ENCODE measurements around the gene LRG1. TPM values are rescaled to one million over a fixed set of nuclear protein-coding genes. Genes with fewer than 3 reads are reported as not detected.

LRG1 gene
- total RNA-seq: under 0.01 and 0.30 TPM in 2 replicates

DNA sequence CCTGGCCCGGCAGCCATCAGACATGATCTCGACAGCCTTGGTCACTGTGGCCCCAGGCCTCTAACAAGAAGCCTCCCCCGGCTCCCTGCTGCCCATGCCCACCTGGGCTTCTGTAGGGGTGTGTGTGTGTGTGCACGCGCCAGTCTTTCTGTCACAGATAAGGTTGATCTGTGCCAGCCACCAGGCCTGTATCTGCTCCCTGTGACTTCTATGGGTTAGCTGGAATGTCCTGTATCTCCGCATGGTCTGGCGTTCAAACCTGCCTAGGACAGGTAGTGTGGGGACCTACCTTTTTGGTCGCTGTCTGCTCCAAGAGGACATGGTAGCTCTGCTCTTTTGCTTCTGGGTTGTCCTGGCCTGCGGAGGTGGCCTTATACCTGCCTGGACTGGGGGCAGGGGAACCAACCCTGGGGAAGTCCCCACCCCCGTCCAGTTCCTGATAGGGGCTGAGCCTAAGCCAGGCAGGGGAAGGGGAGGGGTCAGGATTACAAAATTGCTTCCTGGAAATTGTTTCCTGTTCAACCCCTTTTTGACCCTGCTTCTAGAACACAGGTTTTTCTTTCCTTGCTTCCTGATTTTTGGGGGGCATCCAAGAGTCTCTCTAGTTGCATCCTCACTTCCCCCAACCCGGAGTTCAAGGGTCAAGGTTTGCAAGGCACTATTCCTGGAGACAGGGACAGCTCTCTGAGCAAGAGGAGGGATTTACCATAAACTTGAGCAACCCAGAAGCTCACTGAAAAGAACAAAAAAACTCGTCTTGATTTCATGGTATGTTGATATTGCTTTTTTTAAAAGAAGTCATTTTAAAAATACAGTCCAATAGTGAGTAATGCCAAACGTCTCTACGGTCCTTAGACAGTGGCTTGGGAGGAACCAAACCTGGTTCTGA lies at the start of gene LRG1:
TSS of gene LRG1 (minus strand) at position 344 of the 889 bp plus-strand sequence. CDS start at position 321, 23 bp downstream.

GRCh38 chr19:4559569-4559968 lies 19.7 kb upstream of the LRG1 start, which contains the start of gene SEMA6B:
TSS of gene SEMA6B (minus strand) at chr19:4559684. CDS start at chr19:4558457, 1,227 bp downstream.

DNA sequence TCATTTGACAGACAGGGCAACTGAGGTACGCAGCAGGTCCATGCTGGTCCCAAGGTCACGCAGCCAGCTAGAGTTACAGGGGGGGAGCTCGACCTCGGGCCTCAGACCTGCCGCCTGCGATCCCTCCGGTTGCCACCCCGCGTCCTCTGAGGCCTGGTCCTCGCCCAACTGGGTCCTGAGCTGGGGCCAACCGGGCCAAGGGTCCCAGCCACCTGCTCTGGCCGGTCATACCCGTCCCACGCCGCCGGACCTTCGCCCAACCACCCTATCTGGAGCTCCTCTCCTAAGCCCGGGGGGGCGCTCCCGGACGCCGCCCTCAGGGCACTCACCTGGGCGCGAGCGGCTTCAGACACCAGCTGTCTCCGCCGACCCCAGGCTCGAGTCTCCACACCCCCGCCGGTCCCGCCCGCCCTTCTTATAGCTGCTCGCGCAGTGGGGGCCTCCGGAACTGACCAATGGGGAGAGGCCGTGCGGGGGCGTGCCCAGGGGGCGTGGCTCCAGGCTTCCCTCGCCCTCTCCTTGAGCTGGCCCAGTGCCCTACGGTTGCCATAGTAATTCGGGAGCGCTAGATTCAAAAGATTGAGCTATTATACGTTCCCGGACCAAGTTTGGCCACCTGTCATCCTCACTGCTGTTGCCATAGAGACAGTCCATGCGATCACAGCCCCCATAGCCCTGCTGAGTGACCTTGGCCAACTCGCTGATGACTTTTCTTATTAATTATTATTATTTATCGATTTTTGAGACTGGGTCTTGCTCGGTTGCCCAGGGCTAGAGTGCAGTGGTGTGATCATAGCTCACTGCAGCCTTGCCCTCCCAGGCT lies 4.8 kb downstream of the LRG1 start, which contains the start of gene PLIN5:
TSS of gene PLIN5 (minus strand) at position 389 of the 823 bp plus-strand sequence. CDS start 1,150 bp downstream, outside the sequence.

GRCh38 chr19:4518345-4519171 lies 21.3 kb downstream of the LRG1 start, which contains the start of gene PLIN4:
TSS of gene PLIN4 (minus strand) at chr19:4518486. CDS start at chr19:4518272, 214 bp downstream.

Other genes starting within 250 kb of the LRG1 start
- gene TMIGD2, start 237.6 kb downstream of the LRG1 start, total RNA-seq: not detected in 2 replicates
- gene FSD1, start 235.4 kb downstream of the LRG1 start, total RNA-seq: 32.5 and 34.1 TPM in 2 replicates
- gene STAP2, start 201.2 kb downstream of the LRG1 start, total RNA-seq: 10.1 and 12.8 TPM in 2 replicates
- gene MPND, start 196.5 kb downstream of the LRG1 start, total RNA-seq: 5.6 and 8.8 TPM in 2 replicates
- 24.7 and 27.2 TPM in 2 replicates for gene SH3GL1, start 139.5 kb downstream of the LRG1 start, total RNA-seq
- 11.7 and 20.4 TPM in 2 replicates for gene CHAF1A, start 137.4 kb downstream of the LRG1 start, total RNA-seq
- 63.8 and 67.9 TPM in 2 replicates for gene UBXN6, start 82.2 kb downstream of the LRG1 start, total RNA-seq
- 53.9 and 75.8 TPM in 2 replicates for gene HDGFL2, start 67.7 kb downstream of the LRG1 start, total RNA-seq
- under 0.01 TPM in 1 of 2 replicates, not detected in the other for gene PLIN4, start 21.6 kb downstream of the LRG1 start, total RNA-seq
- gene PLIN5, start 4.8 kb downstream of the LRG1 start, total RNA-seq: 1.4 TPM in 1 of 2 replicates, not detected in the other
- gene SEMA6B, start 19.6 kb upstream of the LRG1 start, total RNA-seq: 70.5 and 71.8 TPM in 2 replicates
- 17.2 and 26.9 TPM in 2 replicates for gene TNFAIP8L1, start 99.5 kb upstream of the LRG1 start, total RNA-seq
- gene MYDGF, start 130.3 kb upstream of the LRG1 start, total RNA-seq: 196 and 312 TPM in 2 replicates
- gene DPP9, start 183.8 kb upstream of the LRG1 start, total RNA-seq: 26.0 and 29.8 TPM in 2 replicates

All from epithelial cell of umbilical artery (primary cell).